ENCODE measurements around the gene TEX29.

The TEX29 gene

DNA sequence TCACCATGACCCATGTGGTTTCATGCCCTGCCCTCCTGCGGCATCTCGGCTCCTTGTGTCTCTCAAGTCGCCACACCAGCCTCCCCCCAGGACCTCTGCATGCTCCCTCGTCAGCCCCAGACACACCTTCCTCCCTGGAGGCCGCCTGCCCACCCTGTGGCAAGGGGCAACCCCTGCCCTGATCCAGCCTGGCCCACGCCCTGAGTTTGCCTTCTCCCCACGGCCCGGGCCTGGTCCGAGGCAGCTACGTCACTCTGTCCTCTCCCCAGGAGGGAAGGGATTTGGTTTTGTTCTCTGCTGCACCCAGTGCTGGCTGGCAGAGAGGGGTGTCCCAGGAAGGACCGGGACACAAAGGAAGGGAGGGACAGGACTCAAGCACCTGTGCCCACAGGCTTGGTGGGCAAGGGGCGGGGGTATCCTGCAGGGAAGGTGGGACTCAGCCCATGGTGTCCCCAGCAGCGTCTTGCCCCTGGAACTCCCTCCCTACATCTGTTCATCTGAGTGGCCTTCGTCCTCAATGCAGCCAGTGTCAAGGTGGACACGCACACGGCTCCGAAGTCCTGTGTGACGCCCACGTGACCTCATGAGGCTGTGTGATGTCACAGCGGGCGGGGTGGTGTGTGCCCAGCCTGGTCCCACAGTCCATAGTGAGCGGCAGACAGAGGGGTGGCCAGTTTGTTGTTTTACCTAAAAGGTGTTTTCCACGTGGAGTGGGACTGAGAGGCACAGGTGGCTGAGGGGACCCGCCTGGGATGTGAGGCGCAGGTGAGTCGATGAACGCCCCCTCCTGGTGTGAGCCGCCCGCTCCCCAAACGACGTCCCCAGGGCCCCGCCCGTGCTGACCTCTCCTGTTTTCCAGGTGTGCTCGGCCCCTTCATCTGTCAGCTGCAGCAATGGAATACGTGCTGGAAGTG is at the start of gene TEX29:
Gene TEX29 (plus strand): TSS at position 645 of the 914 bp plus-strand sequence. CDS start 249 bp downstream, at position 894.
- DNase-seq (ENCODE audit: low read depth in 1 of 2, low spot score in 1 of 2), result no peak

DNA sequence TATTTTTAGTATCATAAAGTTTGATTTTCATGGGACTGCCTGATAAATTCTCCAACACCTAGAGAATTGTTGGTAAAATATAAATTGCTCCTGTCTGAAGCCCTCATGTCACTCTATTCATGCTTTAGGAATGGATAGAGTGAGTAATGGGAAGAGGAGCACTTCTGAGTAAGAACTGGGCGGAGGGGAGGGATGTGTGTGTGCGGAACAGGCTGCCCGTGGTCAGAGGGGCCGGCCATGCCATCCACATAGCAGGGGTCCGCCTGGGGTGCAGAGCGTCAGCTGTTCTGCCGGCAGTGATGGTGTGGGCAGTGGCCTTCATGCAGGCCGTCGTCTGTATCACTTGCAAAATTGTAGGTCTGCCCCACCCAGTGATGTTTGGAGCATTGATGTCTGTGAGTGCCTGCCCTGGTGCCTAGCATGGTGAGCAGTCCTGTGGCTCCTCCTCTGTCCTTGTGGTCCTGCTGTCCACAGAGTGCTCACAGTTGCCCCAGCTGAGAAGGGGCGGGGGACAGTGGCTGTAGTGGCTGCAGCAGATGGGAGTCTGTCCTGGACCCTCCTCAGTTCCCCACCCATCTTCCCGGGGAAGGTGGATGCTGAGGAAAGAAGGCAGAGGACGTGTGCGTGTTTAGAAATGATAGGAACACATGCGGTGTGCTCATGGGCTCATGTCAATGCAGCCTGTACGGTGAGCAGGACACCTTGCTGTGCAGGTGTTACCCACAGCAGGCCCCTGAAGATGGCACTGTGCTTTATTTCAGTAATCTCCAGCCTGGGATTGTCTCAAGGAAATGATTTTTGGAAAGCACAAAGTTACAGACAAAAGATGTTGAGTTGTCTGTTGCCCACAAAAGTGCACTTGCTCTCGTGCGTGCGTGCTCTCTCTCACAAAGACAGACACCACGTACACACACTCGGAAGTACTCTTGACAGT is 49.4 kb upstream of the TEX29 start:
- no peak for DNase-seq (ENCODE audit: low read depth in 1 of 2, low spot score in 1 of 2)

DNA sequence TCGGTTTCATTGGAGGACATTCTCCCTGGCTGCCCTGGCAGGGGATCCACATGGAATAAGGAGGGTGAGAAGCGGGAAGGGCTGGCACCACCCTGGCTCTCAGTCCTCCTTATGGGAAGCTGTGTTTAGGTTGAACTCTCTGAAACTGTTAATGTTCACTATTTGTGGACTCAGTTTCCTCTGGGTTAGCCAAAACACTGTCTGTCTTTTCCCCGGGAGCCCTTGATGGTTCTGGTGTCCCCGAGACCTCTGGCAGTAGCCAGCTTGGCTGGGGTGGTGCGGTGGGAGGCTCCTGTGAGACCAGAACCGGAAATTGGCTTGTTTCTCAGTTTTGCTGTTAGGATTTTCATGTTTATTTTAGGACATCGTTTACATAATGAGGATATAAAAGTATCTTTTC is 48.3 kb upstream of the TEX29 start:
- no peak for DNase-seq (ENCODE audit: low read depth in 1 of 2, low spot score in 1 of 2)

DNA sequence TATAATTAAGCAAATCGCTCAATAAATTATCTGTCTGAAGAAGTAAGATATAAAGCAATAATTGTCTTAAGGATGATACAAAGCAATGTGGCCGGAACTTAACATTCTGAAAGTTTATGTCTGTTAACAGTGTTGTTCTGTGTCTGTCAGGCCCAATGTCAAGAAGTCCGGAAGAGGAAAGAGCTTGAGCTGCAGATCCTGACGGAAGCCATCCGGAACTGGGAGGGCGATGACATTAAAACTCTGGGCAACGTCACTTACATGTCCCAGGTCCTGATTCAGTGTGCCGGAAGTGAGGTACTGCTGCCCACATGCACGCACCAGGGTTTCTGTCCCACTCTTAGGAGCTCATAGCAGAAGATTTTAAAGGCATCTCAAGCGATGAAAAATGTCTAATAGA is 45.1 kb upstream of the TEX29 start:
- no peak for DNase-seq (ENCODE audit: low read depth in 1 of 2, low spot score in 1 of 2)

DNA sequence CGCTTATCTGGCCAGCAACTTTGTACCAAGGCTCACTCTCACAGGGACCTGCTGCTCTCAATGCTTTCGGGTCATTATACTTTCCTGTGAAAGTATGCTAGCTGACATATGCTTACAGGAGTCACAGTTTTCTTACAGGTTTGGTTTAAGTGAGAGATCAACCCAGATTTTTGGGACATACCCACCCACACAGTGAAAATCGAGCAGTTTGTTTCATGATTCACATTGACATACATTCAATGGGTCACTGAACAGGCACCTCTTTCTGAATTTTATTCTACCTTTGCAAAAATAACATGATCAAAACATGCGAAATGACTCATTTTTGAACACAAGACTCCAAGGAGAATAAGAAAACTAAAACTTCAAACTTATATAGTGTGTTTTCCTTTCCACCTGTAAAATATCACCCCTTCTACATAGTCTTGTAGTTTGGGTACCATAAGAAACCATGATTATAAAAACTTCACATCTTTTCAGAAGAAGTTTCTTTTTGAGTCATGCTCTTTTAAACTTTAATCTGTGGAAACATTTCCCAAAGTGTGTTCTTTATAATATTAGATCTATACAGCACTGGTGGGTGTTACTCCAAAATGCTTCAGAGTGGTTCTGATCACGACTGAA is 44.3 kb upstream of the TEX29 start:
- DNase-seq (ENCODE audit: low read depth in 1 of 2, low spot score in 1 of 2), result no peak

DNA sequence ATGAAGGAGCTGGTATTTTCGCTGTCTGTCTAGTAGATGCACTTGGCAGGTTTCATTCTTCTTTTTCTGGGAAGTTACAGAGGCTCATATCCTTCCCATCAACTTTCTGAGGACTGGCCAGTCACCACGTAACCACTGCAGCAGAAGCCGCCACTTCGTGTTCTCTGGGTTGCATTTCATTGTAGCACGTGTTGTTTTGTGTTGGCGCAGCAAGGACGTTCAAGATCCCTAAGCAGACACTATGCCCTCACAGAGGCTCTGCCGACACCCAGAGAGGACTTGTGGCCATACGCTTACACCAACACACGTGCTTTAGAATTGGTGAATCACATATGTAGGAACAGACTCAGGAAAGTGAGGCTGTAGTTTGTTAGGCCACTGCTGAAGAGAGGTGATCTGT is 42.2 kb upstream of the TEX29 start:
- DNase-seq (ENCODE audit: low read depth in 1 of 2, low spot score in 1 of 2), result no peak

DNA sequence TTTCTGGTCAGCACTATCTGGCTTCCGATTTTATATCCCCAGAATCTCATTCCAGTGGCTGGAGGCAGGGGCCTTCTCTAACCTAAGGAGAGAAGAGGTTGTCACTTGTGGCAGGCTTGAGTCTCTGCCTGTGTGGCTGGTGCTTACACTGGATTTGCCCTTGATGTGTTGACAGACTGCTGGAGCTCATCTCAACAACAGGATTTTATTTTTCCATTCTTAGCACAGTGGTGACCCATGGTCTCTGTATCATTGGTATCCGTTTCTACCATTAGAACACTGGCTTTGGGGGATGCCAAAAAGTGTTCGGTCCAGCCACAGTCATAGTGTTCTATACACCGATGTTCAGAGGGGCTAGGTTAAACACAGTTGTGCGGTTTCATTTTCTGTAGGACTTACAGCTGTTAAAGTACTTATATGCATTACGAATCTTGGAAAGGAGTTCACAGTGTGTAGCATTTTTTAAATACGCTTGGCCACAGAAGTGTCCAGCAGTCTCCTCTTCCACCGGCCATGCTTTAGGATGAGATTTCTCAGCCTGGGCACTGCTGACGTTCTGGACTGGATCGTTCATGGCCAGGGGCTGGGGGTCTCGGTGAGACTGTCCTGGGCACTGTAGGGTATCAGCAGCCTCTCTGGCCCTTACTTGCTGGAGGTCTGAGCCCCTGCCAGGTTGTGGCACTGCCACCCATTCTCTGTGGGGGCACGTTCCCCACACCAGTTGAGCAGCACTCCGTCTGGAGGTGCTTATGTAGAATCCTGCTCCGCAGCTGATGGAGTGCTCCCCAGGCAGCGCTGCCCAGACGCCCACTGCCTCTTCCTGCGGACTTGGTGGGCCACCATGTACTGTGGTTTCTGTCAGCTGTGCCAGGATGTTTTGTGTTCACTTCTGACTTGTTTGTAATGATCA is 41.4 kb upstream of the TEX29 start:
- DNase-seq (ENCODE audit: low read depth in 1 of 2, low spot score in 1 of 2), result no peak

DNA sequence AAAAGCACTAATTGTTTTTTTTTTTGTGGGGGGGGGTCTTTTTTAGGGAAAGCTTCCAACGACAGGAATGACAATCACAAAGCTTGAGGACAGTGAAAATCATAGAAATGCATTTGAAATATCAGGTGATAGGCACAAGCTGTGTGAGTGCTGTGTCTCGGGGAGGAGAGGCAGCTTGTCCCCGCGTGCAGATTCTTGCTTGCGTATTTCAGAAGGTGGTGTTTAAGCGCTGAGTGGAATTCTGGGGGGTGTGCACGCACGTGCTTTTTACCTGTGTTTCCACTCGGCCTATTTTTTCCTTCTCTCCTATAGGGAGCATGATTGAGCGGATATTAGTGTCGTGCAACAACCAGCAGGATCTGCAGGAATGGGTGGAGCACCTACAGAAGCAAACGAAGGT is 40.2 kb upstream of the TEX29 start:
- DNase-seq (ENCODE audit: low read depth in 1 of 2, low spot score in 1 of 2), result no peak

DNA sequence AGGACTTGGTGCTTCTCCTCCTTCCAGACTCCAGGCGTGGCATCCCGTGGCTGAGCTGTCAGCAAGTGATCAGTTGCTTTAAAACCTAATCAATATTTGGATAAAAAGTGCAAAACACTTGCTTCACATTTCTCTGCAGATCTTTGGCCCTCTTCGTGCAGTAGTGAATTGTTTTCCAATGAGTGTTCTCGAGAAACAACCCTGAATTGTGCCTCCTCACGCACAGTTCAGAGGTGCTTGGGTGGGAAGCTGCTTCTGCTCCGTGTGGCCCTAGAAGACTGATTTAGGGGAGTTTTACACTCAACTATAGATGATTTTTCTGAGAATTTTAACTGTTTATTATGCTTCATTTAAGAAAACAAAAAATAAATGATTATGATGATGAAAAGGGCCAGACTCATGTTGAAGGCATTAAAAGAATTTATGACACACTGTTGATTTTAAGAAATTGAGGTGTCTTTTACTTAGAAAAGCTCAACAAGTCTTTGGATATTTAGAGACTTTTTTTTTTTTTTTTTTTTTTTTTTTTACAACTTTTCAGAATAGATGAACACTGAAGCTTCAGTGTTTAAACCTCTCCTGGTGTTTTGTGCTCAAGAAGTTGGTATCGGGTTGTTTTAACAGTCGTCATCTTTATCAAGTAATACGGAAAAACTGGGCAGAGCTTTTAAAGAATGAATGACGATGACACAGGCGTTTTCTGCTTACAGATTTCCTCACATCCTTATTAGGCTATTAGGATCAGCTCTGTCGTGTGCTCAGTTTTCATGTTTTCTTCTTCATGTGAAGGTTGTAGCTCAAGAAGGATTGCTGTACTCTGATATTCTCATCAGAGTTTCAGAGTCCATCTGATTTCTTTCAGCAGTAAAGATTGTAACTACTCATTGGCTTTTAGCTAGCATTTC is 39.5 kb upstream of the TEX29 start:
- no peak for DNase-seq (ENCODE audit: low read depth in 1 of 2, low spot score in 1 of 2)

DNA sequence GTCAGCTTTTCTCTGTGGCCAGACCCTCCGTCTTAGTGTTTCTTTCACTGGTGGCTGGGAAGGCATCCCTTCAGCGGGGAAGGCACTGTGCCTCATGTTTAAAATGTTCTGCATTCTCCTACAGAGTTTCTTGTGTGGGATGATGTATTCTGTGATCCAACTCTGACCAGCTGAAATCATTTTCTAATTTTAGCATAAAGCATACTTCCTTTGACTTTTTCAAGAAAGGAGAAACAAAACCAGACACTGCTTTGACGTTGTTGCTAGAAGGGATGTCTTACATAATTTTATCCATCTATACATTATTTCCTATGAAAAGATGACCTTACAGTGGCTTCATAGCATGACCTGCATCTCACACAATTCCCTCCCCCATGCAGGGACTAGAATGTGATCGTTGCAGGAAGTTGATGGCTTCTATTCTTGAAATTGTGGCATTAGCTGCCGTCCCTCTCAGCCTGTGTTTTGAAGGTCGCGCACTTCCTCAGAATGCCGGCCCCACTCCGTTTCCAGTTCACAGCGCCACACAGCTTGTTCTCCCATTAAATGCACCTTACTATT is 38.6 kb upstream of the TEX29 start:
- DNase-seq (ENCODE audit: low read depth in 1 of 2, low spot score in 1 of 2), result no peak

DNA sequence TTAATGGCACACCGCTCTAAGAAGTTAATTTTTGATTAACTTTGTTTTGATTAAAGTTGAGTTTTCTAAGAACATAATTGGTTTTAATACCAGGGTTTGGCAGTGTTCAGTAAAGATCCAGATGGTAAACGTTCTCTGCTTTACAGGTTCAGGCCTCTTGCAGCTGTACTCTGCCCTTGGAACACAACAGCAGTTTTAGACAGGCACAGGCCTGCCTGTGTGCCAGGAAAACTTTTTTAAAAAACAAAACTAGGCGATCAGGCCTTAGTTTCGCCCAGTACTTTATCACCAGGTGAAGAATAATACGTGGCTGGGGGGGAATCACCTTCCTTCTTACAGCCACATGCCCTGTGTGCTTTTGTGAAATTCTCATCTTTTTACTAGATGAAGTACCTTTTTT is 38.0 kb upstream of the TEX29 start:
- DNase-seq (ENCODE audit: low read depth in 1 of 2, low spot score in 1 of 2), result no peak

DNA sequence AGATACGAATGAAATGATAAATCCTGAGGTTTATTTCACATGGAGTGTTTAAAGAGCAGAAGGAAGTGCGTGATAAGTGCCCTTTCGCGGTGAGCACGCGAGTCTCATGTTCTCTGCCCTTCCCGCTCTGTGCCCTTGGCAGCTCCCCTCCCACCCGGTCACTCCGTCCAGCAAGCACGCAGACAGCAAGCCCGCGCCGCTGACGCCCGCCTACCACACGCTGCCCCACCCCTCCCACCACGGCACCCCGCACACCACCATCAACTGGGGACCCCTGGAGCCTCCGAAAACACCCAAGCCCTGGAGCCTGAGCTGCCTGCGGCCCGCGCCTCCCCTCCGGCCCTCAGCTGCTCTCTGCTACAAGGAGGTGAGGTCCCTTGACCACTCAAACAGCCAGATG is 37.4 kb upstream of the TEX29 start:
- no peak for DNase-seq (ENCODE audit: low read depth in 1 of 2, low spot score in 1 of 2)

DNA sequence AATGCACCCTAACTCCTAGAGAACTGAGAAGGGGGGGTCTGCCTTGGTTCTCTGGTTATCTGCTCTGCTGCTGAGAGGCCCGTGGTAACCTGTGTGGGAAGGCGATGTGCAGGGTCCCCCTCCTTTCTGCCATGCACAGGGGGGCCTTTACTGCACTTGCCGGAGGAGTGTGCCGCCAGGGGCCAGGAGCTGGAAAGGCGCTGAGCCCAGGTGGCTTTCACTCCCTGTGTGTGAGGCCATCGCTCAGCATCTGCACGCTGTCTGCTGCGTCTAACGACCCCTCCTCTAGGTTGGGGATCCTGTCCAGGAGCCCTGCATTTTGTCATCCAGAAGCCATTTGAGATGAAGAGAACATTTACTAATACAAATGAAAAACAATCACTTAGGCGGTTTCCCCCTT is 37.0 kb upstream of the TEX29 start:
- DNase-seq (ENCODE audit: low read depth in 1 of 2, low spot score in 1 of 2), result no peak

DNA sequence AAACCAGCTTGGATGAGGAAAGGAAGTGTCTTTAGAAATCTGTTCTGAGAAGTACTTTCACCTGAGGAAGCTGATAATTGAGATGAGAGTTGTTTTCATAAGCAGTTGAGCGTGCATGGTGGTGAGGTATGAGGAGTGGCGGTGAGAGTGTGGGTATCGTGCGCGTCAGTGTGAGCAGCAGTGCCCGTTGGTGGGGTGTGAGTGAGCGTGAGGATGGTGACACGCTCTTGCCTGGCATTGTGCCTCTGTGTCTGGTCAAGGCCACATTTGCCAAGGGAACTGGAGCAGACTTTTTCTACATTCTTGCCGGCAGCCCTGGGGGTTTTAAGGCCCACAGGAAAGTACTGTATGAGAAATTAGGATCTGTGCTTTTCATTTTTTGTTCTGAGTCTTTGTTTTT is 36.5 kb upstream of the TEX29 start:
- no peak for DNase-seq (ENCODE audit: low read depth in 1 of 2, low spot score in 1 of 2)

DNA sequence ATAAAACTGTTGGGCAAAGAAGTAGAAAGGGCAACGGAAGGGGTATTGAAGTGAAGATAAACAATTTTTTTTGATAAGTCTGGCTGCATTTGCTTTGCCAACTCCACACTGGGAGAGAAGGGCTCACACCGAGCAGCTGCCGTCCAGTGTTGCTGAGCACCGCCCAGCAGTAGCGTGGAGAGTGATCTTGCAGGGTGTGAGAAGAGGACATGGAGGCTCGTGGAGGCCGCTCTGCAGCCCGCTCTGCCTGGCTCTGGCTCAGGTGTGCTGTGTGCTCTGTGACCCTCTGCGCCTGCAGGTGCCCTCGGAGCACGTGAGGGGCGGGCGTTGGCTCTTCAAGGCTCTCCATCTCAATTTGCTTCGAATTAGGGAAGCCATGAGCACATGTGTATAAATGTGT is 35.9 kb upstream of the TEX29 start:
- DNase-seq (ENCODE audit: low read depth in 1 of 2, low spot score in 1 of 2), result no peak

DNA sequence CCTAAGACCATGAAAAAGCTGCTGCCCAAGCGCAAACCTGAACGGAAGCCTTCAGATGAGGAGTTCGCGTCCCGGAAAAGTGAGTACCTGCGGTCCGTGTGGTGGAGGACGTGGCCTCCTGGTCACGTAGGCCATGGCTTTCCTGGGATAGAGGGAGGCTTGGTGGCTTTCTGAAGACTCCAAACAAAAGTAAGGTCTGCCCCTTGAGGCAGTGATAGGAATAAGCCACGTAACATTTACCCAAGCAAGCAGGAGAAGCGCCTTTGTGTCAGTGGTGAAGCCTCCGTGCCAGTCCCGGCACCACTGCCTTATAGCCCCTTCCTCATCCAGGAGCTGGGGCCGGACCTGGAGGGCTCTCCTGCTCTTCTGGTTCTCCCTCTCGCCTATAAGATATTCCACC is 34.3 kb upstream of the TEX29 start:
- no peak for DNase-seq (ENCODE audit: low read depth in 1 of 2, low spot score in 1 of 2)

DNA sequence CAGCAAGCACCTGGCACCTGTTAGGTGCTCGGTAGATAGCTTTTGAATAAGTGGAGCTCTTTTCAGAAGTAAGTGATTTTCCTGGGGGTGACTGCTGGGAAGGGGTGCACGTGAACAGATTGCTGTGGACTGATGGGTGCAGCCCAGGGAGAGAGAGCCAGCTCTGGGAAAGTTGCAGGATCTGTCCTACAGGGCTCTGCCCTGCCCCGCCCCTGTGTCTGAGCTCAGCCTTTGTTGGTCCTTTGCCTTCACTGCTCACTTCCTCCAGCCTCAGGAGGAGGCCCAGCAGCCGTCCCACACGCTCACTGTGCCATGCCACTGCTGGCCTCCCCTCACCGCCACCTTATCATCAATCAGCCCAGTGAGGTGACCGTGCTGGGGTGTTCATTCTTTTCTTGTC is 33.7 kb upstream of the TEX29 start:
- no peak for DNase-seq (ENCODE audit: low read depth in 1 of 2, low spot score in 1 of 2)

DNA sequence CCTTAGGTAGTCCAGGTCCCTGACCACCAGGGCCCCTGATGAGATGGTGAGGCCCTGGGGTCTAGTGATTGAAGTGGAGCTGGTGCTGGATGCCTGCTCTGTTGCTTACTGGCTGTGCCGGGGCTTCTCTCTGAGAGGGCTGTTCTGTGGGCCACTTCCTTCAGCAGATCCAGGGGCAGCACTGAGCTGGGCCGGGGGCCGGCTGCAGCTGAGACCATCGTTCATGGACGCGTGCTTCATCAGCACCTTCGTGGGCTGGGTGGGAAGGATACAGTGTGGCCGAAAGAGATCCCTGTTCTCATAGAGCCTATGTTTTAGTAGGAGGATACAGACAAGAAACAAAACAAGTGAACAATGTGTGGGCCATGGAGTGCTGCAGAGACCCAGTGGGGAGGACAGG is 33.2 kb upstream of the TEX29 start:
- no peak for DNase-seq (ENCODE audit: low read depth in 1 of 2, low spot score in 1 of 2)

DNA sequence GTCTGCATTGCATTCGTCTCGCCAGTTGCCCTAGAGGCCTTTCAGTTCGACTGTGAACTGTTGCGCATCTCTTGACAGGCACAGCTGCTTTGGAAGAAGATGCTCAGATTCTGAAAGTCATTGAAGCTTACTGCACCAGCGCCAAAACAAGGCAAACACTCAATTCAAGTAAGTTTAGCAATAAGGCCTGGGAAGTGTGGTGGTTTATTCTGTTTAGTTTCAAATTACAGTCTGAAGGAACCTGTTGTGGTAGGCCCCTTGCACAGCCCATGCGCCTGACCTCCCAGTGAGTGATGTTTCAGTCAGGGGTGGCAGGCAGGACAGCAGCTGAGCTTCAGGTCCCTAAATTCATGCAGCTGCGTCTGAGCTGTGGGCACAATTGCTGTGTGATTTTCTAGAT is 32.2 kb upstream of the TEX29 start:
- no peak for DNase-seq (ENCODE audit: low read depth in 1 of 2, low spot score in 1 of 2)

All from stimulated activated CD4-positive, alpha-beta T cell treated with anti-CD3 and anti-CD28 coated beads, Interleukin-15, amount 100 ng/mL, for 1 hour (primary cell).